PC-9 (cell line): ENCODE results near the gene COL23A1. TPM values are rescaled to one million over a fixed set of nuclear protein-coding genes. Genes with fewer than 3 reads are reported as not detected.

ENCODE experiments used
- BruUV-seq: library from RNA; stranded (reverse); fragments of 400-500 nt; replicated peaks from 2 replicates; lab custom pipeline; 2021; lab: Mats Ljungman, UMichigan
- CTCF ChIA-PET: fragments of 300-600 bp; sonication (Branson Sonifier 250); formaldehyde crosslinking; loops from one replicate; lab custom pipeline; 2022; ENCODE audit warnings: antibody characterized with exemption; lab: Charles Lee
- POLR2A ChIA-PET: fragments of 300-600 bp; sonication (Branson Sonifier 250); formaldehyde crosslinking; loops from one replicate; lab custom pipeline; 2022; ENCODE audit warnings: antibody characterized with exemption; ENCODE audit not compliant: unreplicated experiment; lab: Charles Lee
- DNase-seq, 2 experiments: peaks; one replicate each; pipeline versions ENCODE4 v3.0.0 to v3.0.0-alpha.2; 2015 to 2022; ENCODE audit warnings: mixed read lengths in 1 of 2
- H2AFZ ChIP-seq: fragments of 200-600 bp; sonication (generic); 2 replicates; pipeline ENCODE4 v1.8.1; 2017; ENCODE audit warnings: antibody characterized with exemption
- H3F3A ChIP-seq: fragments of 200-600 bp; sonication (generic); 2 replicates; pipeline ENCODE4 v1.8.1; 2017; ENCODE audit warnings: antibody characterized with exemption, mild to moderate bottlenecking, low read depth; ENCODE audit not compliant: insufficient read depth
- H3K27ac ChIP-seq: fragments of 200-600 bp; sonication (generic); 2 replicates; pipeline ENCODE4 v1.6.1; 2016; ENCODE audit warnings: mixed run types
- H3K27me3 ChIP-seq: fragments of 200-600 bp; sonication (generic); 2 replicates; pipeline ENCODE4 v1.6.1; 2016; ENCODE audit warnings: low read depth, mixed run types; ENCODE audit not compliant: insufficient read depth
- H3K36me3 ChIP-seq: fragments of 200-600 bp; sonication (generic); 2 replicates; pipeline ENCODE4 v1.6.1; 2016; ENCODE audit warnings: low read depth, mixed run types
- H3K4me1 ChIP-seq: fragments of 200-600 bp; sonication (generic); replicated peaks from 2 replicates; pipeline ENCODE4 v1.6.1; 2016; ENCODE audit warnings: mixed run types; ENCODE audit not compliant: insufficient read depth
- H3K4me2 ChIP-seq: fragments of 200-600 bp; sonication (generic); 2 replicates; pipeline ENCODE4 v1.6.1; 2017; ENCODE audit warnings: mixed run types
- H3K4me3 ChIP-seq: fragments of 200-600 bp; sonication (generic); 2 replicates; pipeline ENCODE4 v1.6.1; 2016; ENCODE audit warnings: mixed run types
- H3K79me2 ChIP-seq: fragments of 200-600 bp; sonication (generic); 2 replicates; pipeline ENCODE4 v1.6.1; 2017; ENCODE audit warnings: low read depth, mixed run types
- H3K9me2 ChIP-seq: fragments of 200-600 bp; sonication (generic); 2 replicates; pipeline ENCODE4 v1.8.1; 2017; ENCODE audit warnings: mild to moderate bottlenecking; ENCODE audit not compliant: insufficient read depth
- H3K9me3 ChIP-seq: fragments of 200-600 bp; sonication (generic); 2 replicates; pipeline ENCODE4 v1.8.1; 2016; ENCODE audit warnings: low read depth; ENCODE audit not compliant: insufficient read depth
- H4K20me1 ChIP-seq: fragments of 200-600 bp; sonication (generic); 2 replicates; pipeline ENCODE4 v1.8.1; 2017; ENCODE audit not compliant: insufficient read depth
- EZH2 ChIP-seq: fragments of 200-600 bp; sonication (generic); IDR thresholded peaks from 2 replicates; pipeline ENCODE4 v1.8.0; 2017; ENCODE audit warnings: antibody characterized with exemption, low read depth
- intact Hi-C: fragments of 100-400 bp; cut with micrococcal nuclease; formaldehyde crosslinking; loops from one replicate; pipeline ENCODE4 v1.10.0; 2022; ENCODE audit not compliant: unreplicated experiment
- total RNA-seq: library from RNA; stranded (reverse); gene quantifications from 2 replicates; pipeline ENCODE4 v1.2.3, GENCODE V29; 2021
- TF ChIP-seq, protein P1 (sequence below): fragments of 200-600 bp; sonication (generic); conservative IDR thresholded peaks from 2 replicates; pipeline ENCODE4 v1.6.1; 2017; ENCODE audit warnings: mixed run types, antibody characterized with exemption, mild to moderate bottlenecking, moderate library complexity

The COL23A1 gene
- total RNA-seq, 1 experiment from 2014 or later = not detected

DNA sequence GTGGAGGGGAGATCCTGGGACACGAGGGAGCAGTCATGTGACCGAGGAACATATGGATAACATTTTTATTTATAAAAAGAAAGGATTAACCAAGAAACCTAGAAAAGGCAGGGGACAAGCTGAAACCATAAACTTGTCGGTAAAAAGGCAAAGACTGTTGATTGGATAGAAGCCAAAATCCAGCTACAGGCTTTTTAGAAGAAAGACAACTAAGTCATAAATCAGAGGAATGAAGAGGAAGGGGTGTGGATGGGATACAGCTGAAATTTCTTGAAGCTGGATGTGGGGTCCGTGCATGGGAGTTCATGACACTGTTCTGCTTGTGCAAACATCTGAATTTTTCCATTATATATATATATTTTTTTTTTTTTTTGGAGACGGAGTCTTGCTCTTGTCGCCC lies 246.9 kb downstream of the COL23A1 start:
- no peaks in the 10 kb centered on the region for H3K36me3 ChIP-seq
- H3K4me1 ChIP-seq = no peaks in the 10 kb centered on the region
- ChIA-PET CTCF (no interaction called here), POLR2A (no interaction called here)
- H3K27me3 ChIP-seq = peaks cover 95% of the 10 kb centered on the region
- no peaks in the 10 kb centered on the region for H3F3A ChIP-seq
- intact Hi-C loops = no loop called here
- TF ChIP-seq EZH2 = no peak
- TF ChIP-seq, protein P1, sequence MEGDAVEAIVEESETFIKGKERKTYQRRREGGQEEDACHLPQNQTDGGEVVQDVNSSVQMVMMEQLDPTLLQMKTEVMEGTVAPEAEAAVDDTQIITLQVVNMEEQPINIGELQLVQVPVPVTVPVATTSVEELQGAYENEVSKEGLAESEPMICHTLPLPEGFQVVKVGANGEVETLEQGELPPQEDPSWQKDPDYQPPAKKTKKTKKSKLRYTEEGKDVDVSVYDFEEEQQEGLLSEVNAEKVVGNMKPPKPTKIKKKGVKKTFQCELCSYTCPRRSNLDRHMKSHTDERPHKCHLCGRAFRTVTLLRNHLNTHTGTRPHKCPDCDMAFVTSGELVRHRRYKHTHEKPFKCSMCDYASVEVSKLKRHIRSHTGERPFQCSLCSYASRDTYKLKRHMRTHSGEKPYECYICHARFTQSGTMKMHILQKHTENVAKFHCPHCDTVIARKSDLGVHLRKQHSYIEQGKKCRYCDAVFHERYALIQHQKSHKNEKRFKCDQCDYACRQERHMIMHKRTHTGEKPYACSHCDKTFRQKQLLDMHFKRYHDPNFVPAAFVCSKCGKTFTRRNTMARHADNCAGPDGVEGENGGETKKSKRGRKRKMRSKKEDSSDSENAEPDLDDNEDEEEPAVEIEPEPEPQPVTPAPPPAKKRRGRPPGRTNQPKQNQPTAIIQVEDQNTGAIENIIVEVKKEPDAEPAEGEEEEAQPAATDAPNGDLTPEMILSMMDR = no peak
- H3K79me2 ChIP-seq = no peaks in the 10 kb centered on the region
- H3K4me2 ChIP-seq = no peak overlapping the region
- no peak overlapping the region for H3K4me3 ChIP-seq
- no peak overlapping the region for H2AFZ ChIP-seq
- no peaks in the 10 kb centered on the region for H3K9me2 ChIP-seq
- no peak overlapping the region for H3K27ac ChIP-seq
- DNase-seq = no peak
- H4K20me1 ChIP-seq = no peaks in the 10 kb centered on the region
- no TSS peak for BruUV-seq
- H3K9me3 ChIP-seq = no peaks in the 10 kb centered on the region

DNA sequence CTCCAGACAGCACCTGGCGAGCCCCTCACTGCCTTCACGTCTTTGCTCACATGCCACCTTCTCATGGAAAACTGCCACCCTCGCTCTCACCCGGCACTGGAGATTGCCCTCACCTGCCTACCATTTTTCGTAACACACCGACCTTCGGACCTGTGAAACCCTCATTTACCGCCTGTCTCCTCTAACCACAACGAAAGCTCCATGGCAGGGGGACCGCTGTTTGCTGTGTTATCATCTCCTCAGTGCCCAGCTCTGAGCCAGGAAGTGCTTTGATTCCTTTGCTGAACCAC lies 248.4 kb downstream of the COL23A1 start:
- Histone ChIP-seq H3K27ac (no peak overlapping the region), H3F3A (no peaks in the 10 kb centered on the region), H3K4me3 (no peak overlapping the region), H3K4me2 (no peak overlapping the region), H3K4me1 (no peaks in the 10 kb centered on the region), H3K27me3 (peaks cover 96% of the 10 kb centered on the region), H2AFZ (no peak overlapping the region), H3K36me3 (no peaks in the 10 kb centered on the region), H3K9me2 (no peaks in the 10 kb centered on the region), H3K9me3 (no peaks in the 10 kb centered on the region), H3K79me2 (no peaks in the 10 kb centered on the region), H4K20me1 (no peaks in the 10 kb centered on the region)
- TF ChIP-seq, protein P1 = no peak
- no peak for TF ChIP-seq EZH2
- ChIA-PET CTCF (no interaction called here), POLR2A (no interaction called here)
- intact Hi-C loops = no loop called here
- no TSS peak for BruUV-seq
- DNase-seq = no peak

DNA sequence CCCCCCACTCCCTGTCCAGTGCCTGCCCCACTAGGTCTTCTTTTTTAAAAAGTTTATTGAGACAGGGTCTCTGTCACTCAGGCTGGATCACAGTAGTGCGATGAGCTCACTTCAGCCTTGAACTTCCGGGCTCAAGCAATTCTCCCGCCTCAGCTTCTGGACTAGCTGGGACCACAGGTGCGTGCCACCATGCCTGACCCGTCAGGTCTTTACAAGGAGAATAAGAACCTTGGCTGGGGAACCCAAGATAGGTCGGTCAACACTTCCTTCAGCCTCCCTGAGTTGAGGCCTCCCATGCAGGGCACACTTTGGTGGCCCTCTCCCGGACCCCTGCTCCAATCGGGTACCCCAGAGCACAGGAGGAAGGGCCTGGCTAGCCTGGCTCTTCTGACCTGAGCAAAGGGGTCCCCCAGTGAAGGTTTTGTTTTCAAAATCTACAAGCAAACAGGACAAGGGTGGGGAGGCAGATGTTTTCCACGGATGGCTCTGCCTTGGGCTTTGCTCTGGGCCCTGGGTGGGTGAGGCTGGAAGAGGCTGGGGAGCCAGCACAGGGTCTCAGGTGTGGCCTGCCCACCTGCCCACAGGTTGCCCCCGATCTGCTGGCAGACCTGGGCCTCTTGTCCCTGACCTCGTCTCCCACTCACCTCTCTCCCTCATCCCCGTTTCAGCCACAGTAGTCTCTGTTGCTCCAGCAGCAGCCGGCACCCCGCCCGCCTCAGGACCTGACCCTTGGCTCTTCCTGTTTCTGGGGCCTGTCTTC lies 248.9 kb downstream of the COL23A1 start:
- TF ChIP-seq EZH2 = no peak
- TF ChIP-seq, protein P1 = no peak
- Histone ChIP-seq H3K9me3 (no peaks in the 10 kb centered on the region), H4K20me1 (0 out of 2 replicates have a peak, but pooled peaks cover 1% of the 10 kb centered on the region), H3K36me3 (no peaks in the 10 kb centered on the region), H3K4me1 (no peaks in the 10 kb centered on the region), H3K27me3 (peaks cover 96% of the 10 kb centered on the region), H3K9me2 (no peaks in the 10 kb centered on the region), H3K27ac (no peak overlapping the region), H3F3A (no peaks in the 10 kb centered on the region), H3K79me2 (no peaks in the 10 kb centered on the region), H3K4me2 (no peak overlapping the region), H3K4me3 (no peak overlapping the region), H2AFZ (no peak overlapping the region)
- ChIA-PET CTCF (no interaction called here), POLR2A (no interaction called here)
- BruUV-seq = no TSS peak
- DNase-seq = no peak
- intact Hi-C loops = no loop called here
